HepG2 (cell line): Measurements from ENCODE around the gene STRBP. TPM values are rescaled to one million over a fixed set of nuclear protein-coding genes. Genes with fewer than 3 reads are reported as not detected.
"Not testable (repeated sequence)": the region's sequence is repeated elsewhere in the genome, so short reads cannot be mapped to it uniquely, and the experiment has no call there.

Experiments used
- ATAC-seq: fragments of 200-7000 bp; cut with Tn5 transposase; 3 replicates; pipeline ENCODE4 v1.9.1; 2020; ENCODE audit warnings: mild to moderate bottlenecking, moderate library complexity
- BruUV-seq: library from RNA; stranded (reverse); fragments of 400-500 nt; replicated peaks from 2 replicates; lab custom pipeline; 2021; lab: Mats Ljungman, UMichigan
- CTCF ChIA-PET: fragments of 300-600 bp; formaldehyde crosslinking; extraction: SDS; loops from one replicate; lab custom pipeline; 2021; ENCODE audit warnings: low total read pairs, inconsistent platforms, low intra/inter-chr PET ratio; lab: Yijun Ruan, JAX
- POLR2A ChIA-PET: fragments of 350-600 bp; sonication (Branson Sonifier 250); formaldehyde crosslinking; loops from one replicate; lab custom pipeline; 2020; ENCODE audit warnings: antibody characterized with exemption, inconsistent platforms; lab: Yijun Ruan, JAX
- DNase-seq: peaks from one replicate; pipeline ENCODE4 v3.0.0-alpha.2; 2015; ENCODE audit warnings: low spot score
- FAIRE-seq: peaks from 3 replicates; lab custom pipeline; 2011; peaks lifted over from hg19 to GRCh38; lab: Jason Lieb, UNC
- H2AFZ ChIP-seq: one replicate; pipeline ENCODE4 v1.6.1; 2011; ENCODE audit warnings: low read length, inconsistent platforms
- H3K27ac ChIP-seq: fragments of 300-600 bp; 3 replicates; pipeline ENCODE4 v1.8.0; 2011; ENCODE audit warnings: mixed run types, mild to moderate bottlenecking, mixed read lengths, low read length, inconsistent platforms; ENCODE audit not compliant: insufficient read depth; ENCODE audit errors: extremely low read length
- H3K27me3 ChIP-seq, 2 experiments: fragments of 200-600 bp in 1 of 2; 2 replicates in 1 of 2; 3 replicates in 1 of 2; pipeline versions ENCODE4 v1.6.0 to v1.8.0; 2011; ENCODE audit warnings: low read length in 2 of 2, mild to moderate bottlenecking in 2 of 2, moderate library complexity in 2 of 2, inconsistent platforms in 1 of 2; ENCODE audit not compliant: insufficient read depth in 2 of 2, control insufficient read depth in 1 of 2
- H3K36me3 ChIP-seq, 2 experiments: fragments of 200-600 bp in 1 of 2; replicated peaks in 1 of 2; 2 replicates in 1 of 2; 3 replicates in 1 of 2; pipeline versions ENCODE4 v1.5.1 to v1.8.0; 2011; ENCODE audit warnings: low read length in 2 of 2, inconsistent platforms in 1 of 2; ENCODE audit not compliant: insufficient read depth in 2 of 2, control insufficient read depth in 1 of 2
- H3K4me1 ChIP-seq: 2 replicates; pipeline ENCODE4 v1.5.1; 2012; ENCODE audit warnings: low read length, inconsistent platforms; ENCODE audit not compliant: insufficient read depth
- H3K4me2 ChIP-seq: 2 replicates; pipeline ENCODE4 v1.6.0; 2011; ENCODE audit warnings: low read depth, low read length, inconsistent platforms
- H3K4me3 ChIP-seq, 3 experiments: fragments of 200-600 bp in 1 of 3; sonication (generic), shearing (Covaris generic) in 1 of 3; replicated peaks in 1 of 3; 2 replicates each; pipeline ENCODE4 v1.5.1; 2011 to 2016; ENCODE audit warnings: low read length in 3 of 3, inconsistent platforms in 2 of 3, low read depth in 2 of 3, mild to moderate bottlenecking in 2 of 3, control low read depth in 1 of 3, mixed read lengths in 1 of 3; ENCODE audit not compliant: insufficient read depth in 1 of 3
- H3K79me2 ChIP-seq: one replicate; pipeline ENCODE4 v1.6.1; 2011; ENCODE audit warnings: low read length, inconsistent platforms; ENCODE audit not compliant: insufficient read depth
- H3K9ac ChIP-seq: 2 replicates; pipeline ENCODE4 v1.6.0; 2011; ENCODE audit warnings: mild to moderate bottlenecking, low read depth, low read length, inconsistent platforms; ENCODE audit not compliant: insufficient read depth
- H3K9me3 ChIP-seq: 2 replicates; pipeline ENCODE4 v1.5.1; 2012; ENCODE audit warnings: mild to moderate bottlenecking, low read length
- H4K20me1 ChIP-seq: 2 replicates; pipeline ENCODE4 v1.6.0; 2011; ENCODE audit warnings: inconsistent platforms, mild to moderate bottlenecking, low read length, moderate library complexity; ENCODE audit not compliant: insufficient read depth
- PRDM10 ChIP-seq: sonication (generic); formaldehyde crosslinking; IDR thresholded peaks from 2 replicates; pipeline ENCODE4 v1.4.0; 2020; ENCODE audit warnings: low read depth, missing genetic modification reagents
- WGBS: methylation state at CpG from one replicate; pipeline ENCODE4 v1.1.6; 2017; ENCODE audit warnings: low lambda C conversion rate; 5-methylcytosine and 5-hydroxymethylcytosine counted together
- in situ Hi-C: cut with HindIII; loops from 2 replicates; pipeline ENCODE4 v1.10.0; 2017; ENCODE audit warnings: low pct_unique_long_range_greater_than_20kb; ENCODE audit not compliant: extremely low pct_ligation_motif_present
- intact Hi-C: fragments of 100-400 bp; cut with micrococcal nuclease; formaldehyde crosslinking; loops from one replicate; pipeline ENCODE4 v1.10.0; 2022; ENCODE audit not compliant: unreplicated experiment
- polyA plus RNA-seq, 8 experiments: library from polyadenylated mRNA; depleted of rRNA in 3 of 8; stranded (reverse) in 7 of 8; unstranded in 1 of 8; fragments of >200 nt; fragmentation: Illumina TruSeq in 4 of 8; extraction: Trizol in 4 of 8; gene quantifications; 2 replicates each; pipeline versions ENCODE4 v1.2.1 to v1.2.3, GENCODE V29; 2011 to 2016; ENCODE audit warnings: low read depth in 4 of 8, missing spikeins in 1 of 8, mixed read lengths in 1 of 8; ENCODE audit not compliant: insufficient read depth in 1 of 8
- total RNA-seq, 5 experiments: library from RNA; depleted of rRNA; stranded (reverse); fragments of >200 nt; fragmentation: Illumina TruSeq; extraction: Trizol; gene quantifications; 2 replicates each; pipeline ENCODE4 v1.2.3, GENCODE V29; 2016; ENCODE audit warnings: low read depth in 1 of 5

STRBP gene
- total and polyA plus RNA-seq, 2 of the 13 experiments (the other 11 are each of a cell fraction or from before 2014, with no cell fraction given) = 14.5 to 38.5 TPM

- H3K27me3 ChIP-seq, H3K79me2 ChIP-seq, in situ Hi-C loops, H3K9me3 ChIP-seq, POLR2A ChIA-PET, H2AFZ ChIP-seq, H3K4me1 ChIP-seq, H3K4me3 ChIP-seq, CTCF ChIA-PET, H4K20me1 ChIP-seq, DNase-seq, FAIRE-seq, BruUV-seq, intact Hi-C loops, ATAC-seq, H3K36me3 ChIP-seq, H3K9ac ChIP-seq, H3K27ac ChIP-seq, H3K4me2 ChIP-seq: not testable (repeated sequence)
- WGBS = 97% methylated on average over 12 of the region's 13 CpGs
Measured at GRCh38 chr9:123200469-123200868, 67.9 kb downstream of the STRBP start.

DNA sequence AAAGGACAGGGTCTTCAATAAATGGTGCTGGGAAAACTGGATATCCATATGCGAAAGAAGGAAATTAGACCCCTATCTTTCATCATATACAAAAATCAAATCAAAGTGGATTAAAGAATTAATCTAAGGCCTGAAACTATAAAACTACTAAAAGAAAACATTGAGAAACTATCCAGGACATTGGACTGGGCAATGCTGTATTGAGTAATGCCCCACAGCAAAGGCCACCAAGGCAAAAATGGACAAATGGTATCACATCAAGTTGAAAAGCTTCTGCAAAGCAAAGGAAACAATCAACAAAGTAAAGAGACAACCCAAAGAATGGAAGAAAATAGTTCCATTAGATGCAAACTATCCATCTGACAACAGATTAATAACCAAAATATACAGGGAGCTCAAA lies 72.3 kb downstream of the STRBP start:
- H3K4me1 ChIP-seq = no peaks in the 10 kb centered on the region
- no peaks in the 10 kb centered on the region for H3K27me3 ChIP-seq
- intact Hi-C loops (no loop called here), in situ Hi-C loops (no loop called here)
- POLR2A ChIA-PET = no interaction called here
- FAIRE-seq (no peak), ATAC-seq (no peak), DNase-seq (no peak)
- CTCF ChIA-PET = no interaction called here
- no peak overlapping the region for H3K27ac ChIP-seq
- H3K36me3 ChIP-seq = no peaks in the 10 kb centered on the region
- H4K20me1 ChIP-seq = no peaks in the 10 kb centered on the region
- no peaks in the 10 kb centered on the region for H3K9me3 ChIP-seq
- no TSS peak for BruUV-seq
- TF ChIP-seq PRDM10 (CRISPR knock-in tag) = no peak
- H3K4me2 ChIP-seq = no peak overlapping the region
- H3K79me2 ChIP-seq = no peaks in the 10 kb centered on the region
- no peak overlapping the region for H3K4me3 ChIP-seq
- 100% methylated on average over 1 of the region's 1 CpG for WGBS
- no peak overlapping the region for H3K9ac ChIP-seq
- H2AFZ ChIP-seq = no peak overlapping the region
